Measurements from ENCODE around the gene S100Z. TPM values are rescaled to one million over a fixed set of nuclear protein-coding genes. Genes with fewer than 3 reads are reported as not detected.

S100Z gene
- total RNA-seq, 4 donors from 2014 or later: 0.53 TPM; not detected in 3

GRCh38 chr5:76960004-76960625 is 110.3 kb downstream of the S100Z start:
- 57 to 64% methylated on average over 3 of the region's 3 CpGs for WGBS, 2 donors
- intact Hi-C loops (cut with DNase I): no loop called here
- no peak for TF ChIP-seq CTCF (IDR thresholded peaks at IDR 0.05)
- TF ChIP-seq POLR2A (IDR thresholded peaks at IDR 0.05): no peak
- H3K36me3 ChIP-seq: no peaks in the 10 kb centered on the region
- H3K4me3 ChIP-seq: no peak overlapping the region
- DNase-seq: no peak
- no peak overlapping the region for H3K27ac ChIP-seq
- peaks cover 0 to 25% (median 0%) of the 10 kb centered on the region in 4 donors for H3K27me3 ChIP-seq
- H3K4me1 ChIP-seq: no peaks in the 10 kb centered on the region
- no peaks in the 10 kb centered on the region for H3K9me3 ChIP-seq

- Histone ChIP-seq H3K4me3 (no peak overlapping the region), H3K27me3 (no peaks in the 10 kb centered on the region), H3K36me3 (no peaks in the 10 kb centered on the region), H3K27ac (no peak overlapping the region), H3K4me1 (no peaks in the 10 kb centered on the region), H3K9me3 (no peaks in the 10 kb centered on the region)
- TF ChIP-seq CTCF (IDR thresholded peaks at IDR 0.05) (no peak), POLR2A (IDR thresholded peaks at IDR 0.05) (no peak)
- no peak for DNase-seq
- 35 to 70% methylated on average over 2 of the region's 2 CpGs for WGBS, 2 donors
- intact Hi-C loops (cut with DNase I): no loop called here
Measured at GRCh38 chr5:76964060-76964459, 114.2 kb downstream of the S100Z start.

Small RNA genes within 50 kb of the gene (small RNA-seq; reads per million reads assigned to genes)
- gene RN7SL208P (0 reads per million in 4 donors), gene RNU6ATAC36P (0 reads per million in 4 donors)

Other genes starting within 250 kb of the S100Z start
- gene F2RL2, start 226.6 kb upstream of the S100Z start, total RNA-seq: under 1 TPM; 0.18 to 0.76 (median 0.44) TPM
- 10 to 100 TPM in 1 of 4 donors, 1 to 10 TPM in 2, under 1 TPM in 1; 0.38 to 13.0 (median 4.9) TPM for gene F2R, start 133.9 kb upstream of the S100Z start, total RNA-seq
- 10 to 100 TPM in 2 of 4 donors, 1 to 10 TPM in 2; 9.0 to 15.8 (median 11.8) TPM for gene F2RL1, start 31.0 kb upstream of the S100Z start, total RNA-seq
- 1 to 10 TPM in 1 of 4 donors, not detected in 3; 1.1 TPM for gene CRHBP, start 103.0 kb downstream of the S100Z start, total RNA-seq
- gene AGGF1, start 180.4 kb downstream of the S100Z start, total RNA-seq: 10 to 100 TPM; 12.0 to 20.1 (median 16.4) TPM
- 1 to 10 TPM in 2 of 4 donors, under 1 TPM in 2; 0.47 to 4.6 (median 1.2) TPM for gene ZBED3, start 237.3 kb downstream of the S100Z start, total RNA-seq